Upper lobe of left lung (tissue), 6 donors: ENCODE results near the gene EIPR1. TPM values are rescaled to one million over a fixed set of nuclear protein-coding genes. Genes with fewer than 3 reads are reported as not detected.

Experiments
- ATAC-seq, 2 donors: fragments of 200-7000 bp; cut with Tn5 transposase; one replicate each; pipeline ENCODE4 v1.9.1; 2022; ENCODE audit warnings: mild to moderate bottlenecking in 2 of 2, moderate library complexity in 2 of 2; ENCODE audit not compliant: low FRiP score in 2 of 2
- DNase-seq, 2 donors: peaks; one replicate each; pipeline ENCODE4 v3.0.0-alpha.2; 2019 to 2020
- H3K27ac ChIP-seq, 4 donors: fragments of 200-600 bp; sonication (generic); one replicate each; pipeline ENCODE4 v1.5.1; 2016 to 2019
- H3K27me3 ChIP-seq, 4 donors: fragments of 200-600 bp; sonication (generic); one replicate each; pipeline ENCODE4 v1.5.1; 2017 to 2019
- H3K36me3 ChIP-seq, 4 donors: fragments of 200-600 bp; sonication (generic); one replicate each; pipeline ENCODE4 v1.5.1; 2016 to 2019
- H3K4me1 ChIP-seq, 4 donors: fragments of 200-600 bp; sonication (generic); one replicate each; pipeline ENCODE4 v1.5.1; 2018 to 2019
- H3K4me3 ChIP-seq, 4 donors: fragments of 200-600 bp; sonication (generic); one replicate each; pipeline ENCODE4 v1.5.1; 2017 to 2019; ENCODE audit warnings: mild to moderate bottlenecking in 2 of 4, moderate library complexity in 1 of 4
- H3K9me3 ChIP-seq, 4 donors: fragments of 200-600 bp; sonication (generic); one replicate each; pipeline ENCODE4 v1.5.1; 2018 to 2019
- CTCF ChIP-seq, 6 experiments: fragments of 450-650 bp in 4 of 6; fragments of 200-600 bp in 2 of 6; sonication (generic) in 2 of 6; IDR thresholded peaks; one replicate each; pipeline ENCODE4 v1.5.1; 2016 to 2019; ENCODE audit warnings: antibody characterized with exemption in 6 of 6
- EP300 ChIP-seq, 4 donors: sonication (generic); formaldehyde crosslinking; IDR thresholded peaks; one replicate each; pipeline ENCODE4 v1.5.1; 2017; ENCODE audit warnings: antibody characterized with exemption in 4 of 4, control low read depth in 2 of 4
- POLR2A ChIP-seq, 4 donors: fragments of 450-650 bp; IDR thresholded peaks; one replicate each; pipeline ENCODE4 v1.5.1; 2016 to 2017; ENCODE audit warnings: antibody characterized with exemption in 4 of 4, mild to moderate bottlenecking in 2 of 4
- POLR2AphosphoS5 ChIP-seq, 2 donors: sonication (generic); formaldehyde crosslinking; IDR thresholded peaks; one replicate each; pipeline ENCODE4 v1.5.1; 2017; ENCODE audit warnings: antibody characterized with exemption in 2 of 2
- WGBS, 2 donors: methylation state at CpG; one replicate each; pipeline ENCODE4 v1.1.5; 2017 to 2018; 5-methylcytosine and 5-hydroxymethylcytosine counted together
- total RNA-seq, 6 donors: library from RNA; depleted of rRNA in 4 of 6; stranded (reverse); fragments of >200 nt in 4 of 6; gene quantifications; one replicate each; pipeline versions ENCODE4 v1.1.0 to v1.2.1, GENCODE V29; 2016 to 2021
- donor health status: DM: no; HTN: no; CAD: no; lungs with moderate emphysema.
- donor health status: DM: no; HTN: yes; CAD: no; lungs with severe emphysema.

EIPR1 gene
- total RNA-seq, 6 donors from 2014 or later, result 17.6 to 39.8 (median 23.6) TPM

- H3K4me3 ChIP-seq, result no peak overlapping the region
- no peak for TF ChIP-seq POLR2A (IDR thresholded peaks at IDR 0.05)
- TF ChIP-seq EP300 (IDR thresholded peaks at IDR 0.05), result no peak
- TF ChIP-seq POLR2AphosphoS5 (IDR thresholded peaks at IDR 0.05), result no peak
- no peak for TF ChIP-seq CTCF (IDR thresholded peaks at IDR 0.05)
- H3K36me3 ChIP-seq, result no peaks in the 10 kb centered on the region
- H3K27ac ChIP-seq, result no peak overlapping the region
- no peaks in the 10 kb centered on the region for H3K27me3 ChIP-seq
- no peaks in the 10 kb centered on the region for H3K4me1 ChIP-seq
- 93 to 95% methylated on average over 12 to 16 of the region's 16 CpGs for WGBS, 2 donors
- no peaks in the 10 kb centered on the region for H3K9me3 ChIP-seq
- ATAC-seq (no peak), DNase-seq (no peak)
Observed at GRCh38 chr2:3203497-3204019, 174.1 kb downstream of the EIPR1 start.

GRCh38 chr2:3202926-3203325, 174.7 kb downstream of the EIPR1 start:
- ATAC-seq (no peak), DNase-seq (no peak)
- Histone ChIP-seq H3K27ac (no peak overlapping the region), H3K9me3 (no peaks in the 10 kb centered on the region), H3K4me3 (no peak overlapping the region), H3K36me3 (no peaks in the 10 kb centered on the region), H3K4me1 (no peaks in the 10 kb centered on the region), H3K27me3 (no peaks in the 10 kb centered on the region)
- WGBS, 2 donors, result 92% methylated on average over 9 of the region's 9 CpGs
- TF ChIP-seq POLR2A (IDR thresholded peaks at IDR 0.05), result no peak
- TF ChIP-seq EP300 (IDR thresholded peaks at IDR 0.05), result no peak
- TF ChIP-seq CTCF (IDR thresholded peaks at IDR 0.05), result no peak
- TF ChIP-seq POLR2AphosphoS5 (IDR thresholded peaks at IDR 0.05), result no peak

GRCh38 chr2:3201281-3201680, 176.3 kb downstream of the EIPR1 start:
- no peak overlapping the region for H3K4me3 ChIP-seq
- peaks cover 0 to under 1% (median 0%) of the 10 kb centered on the region in 4 donors for H3K4me1 ChIP-seq
- WGBS, 2 donors, result 96% methylated on average over 12 of the region's 12 CpGs
- no peak for ATAC-seq
- H3K9me3 ChIP-seq, result no peaks in the 10 kb centered on the region
- H3K27ac ChIP-seq, result no peak overlapping the region
- TF ChIP-seq CTCF (IDR thresholded peaks at IDR 0.05) (no peak), POLR2A (IDR thresholded peaks at IDR 0.05) (no peak), POLR2AphosphoS5 (IDR thresholded peaks at IDR 0.05) (no peak), EP300 (IDR thresholded peaks at IDR 0.05) (no peak)
- DNase-seq, result no peak
- peaks cover 0 to 5% (median under 1%) of the 10 kb centered on the region in 4 donors for H3K36me3 ChIP-seq
- no peaks in the 10 kb centered on the region for H3K27me3 ChIP-seq

- Histone ChIP-seq H3K4me3 (no peak overlapping the region), H3K36me3 (peaks cover 0 to 7% (median 3%) of the 10 kb centered on the region in 4 donors), H3K27ac (no peak overlapping the region), H3K4me1 (peaks cover 0 to 3% (median 2%) of the 10 kb centered on the region in 4 donors), H3K27me3 (no peaks in the 10 kb centered on the region), H3K9me3 (no peaks in the 10 kb centered on the region)
- no peak for TF ChIP-seq CTCF (IDR thresholded peaks at IDR 0.05)
- no peak for TF ChIP-seq EP300 (IDR thresholded peaks at IDR 0.05)
- TF ChIP-seq POLR2AphosphoS5 (IDR thresholded peaks at IDR 0.05), result no peak
- TF ChIP-seq POLR2A (IDR thresholded peaks at IDR 0.05), result no peak
- ATAC-seq (no peak), DNase-seq (no peak)
- 73 to 79% methylated on average over 13 to 14 of the region's 14 CpGs for WGBS, 2 donors
Observed at GRCh38 chr2:3200420-3200939, 177.1 kb downstream of the EIPR1 start.
